Subcutaneous adipose tissue (tissue), 4 donors: Measurements from ENCODE around the gene CHST2. TPM values are rescaled to one million over a fixed set of nuclear protein-coding genes. Genes with fewer than 3 reads are reported as not detected.

ENCODE experiments used
- CTCF ChIP-seq: fragments of 450-650 bp; IDR thresholded peaks from one replicate; pipeline ENCODE4 v1.5.1; 2016; ENCODE audit warnings: low read depth, mild to moderate bottlenecking, control low read depth, antibody characterized with exemption, moderate library complexity
- total RNA-seq, 4 donors: library from RNA; depleted of rRNA; stranded (reverse); fragments of >200 nt; gene quantifications; one replicate each; pipeline ENCODE4 v1.1.0, GENCODE V29; 2016

CHST2 gene
- total RNA-seq, 4 donors from 2014 or later, result 3.5 to 12.9 (median 8.1) TPM

GRCh38 chr3:143139762-143140161, 20.2 kb downstream of the CHST2 start:
- TF ChIP-seq CTCF, result no peak

- no peak for TF ChIP-seq CTCF
These were observed 21.0 kb downstream of the CHST2 start for GRCh38 chr3:143140550-143140949.

GRCh38 chr3:143142354-143142753, 22.8 kb downstream of the CHST2 start:
- TF ChIP-seq CTCF, result no peak

GRCh38 chr3:143145906-143146305, 26.3 kb downstream of the CHST2 start:
- TF ChIP-seq CTCF, result no peak

GRCh38 chr3:143146486-143147274, 27.1 kb downstream of the CHST2 start:
- no peak for TF ChIP-seq CTCF

GRCh38 chr3:143147707-143148106, 28.1 kb downstream of the CHST2 start:
- TF ChIP-seq CTCF, result no peak

- no peak for TF ChIP-seq CTCF
These were observed 30.5 kb downstream of the CHST2 start for GRCh38 chr3:143150071-143150470.
